ENCODE data around the gene SAMD9. TPM values are rescaled to one million over a fixed set of nuclear protein-coding genes. Genes with fewer than 3 reads are reported as not detected.

Gene SAMD9
- total RNA-seq, result 10 to 100 TPM; 24.5 to 31.2 TPM
- long read RNA-seq, full-length matches to known transcripts, result 7 of 13 reads
- long read RNA-seq, partial matches to known transcripts, result 0 of 13 reads
- long read RNA-seq, other reads (novel, unspliced or antisense), result 6 of 13 reads

GRCh38 chr7:93117852-93118530 lies at the start of gene SAMD9:
Gene SAMD9 (minus strand): TSS chr7:93117979. CDS start chr7:93106097, 11,882 bp downstream.
- peak; percentile 94 for ATAC-seq
- peak; percentile 38 to 82 for DNase-seq
- intact Hi-C loops (cut with DNase I, micrococcal nuclease), result no loop called here

GRCh38 chr7:93165447-93165846 lies 47.7 kb upstream of the SAMD9 start:
- ATAC-seq (no peak), DNase-seq (no peak)
- intact Hi-C loops (cut with DNase I, micrococcal nuclease), result no loop called here

GRCh38 chr7:93164766-93165165 lies 47.0 kb upstream of the SAMD9 start:
- no peak for DNase-seq
- ATAC-seq, result no peak
- intact Hi-C loops (cut with DNase I, micrococcal nuclease), result no loop called here

GRCh38 chr7:93161181-93161762 lies 43.5 kb upstream of the SAMD9 start:
- intact Hi-C loops (cut with DNase I, micrococcal nuclease), result no loop called here
- ATAC-seq, result no peak
- no peak for DNase-seq

GRCh38 chr7:93160410-93160809 lies 42.6 kb upstream of the SAMD9 start:
- ATAC-seq (no peak), DNase-seq (no peak)
- intact Hi-C loops (cut with DNase I, micrococcal nuclease), result no loop called here

GRCh38 chr7:93159490-93159889 lies 41.7 kb upstream of the SAMD9 start:
- DNase-seq (no peak), ATAC-seq (no peak)
- intact Hi-C loops (cut with DNase I, micrococcal nuclease), result no loop called here

GRCh38 chr7:93156884-93157283 lies 39.1 kb upstream of the SAMD9 start:
- no peak for DNase-seq
- ATAC-seq, result no peak
- intact Hi-C loops (cut with DNase I, micrococcal nuclease), result no loop called here

- DNase-seq (no peak), ATAC-seq (no peak)
- intact Hi-C loops (cut with DNase I, micrococcal nuclease), result no loop called here
These were observed 32.5 kb upstream of the SAMD9 start for GRCh38 chr7:93150200-93150835.

GRCh38 chr7:93148727-93149126 lies 30.9 kb upstream of the SAMD9 start:
- DNase-seq, result no peak
- no peak for ATAC-seq
- intact Hi-C loops (cut with DNase I, micrococcal nuclease), result no loop called here

GRCh38 chr7:93148144-93148543 lies 30.4 kb upstream of the SAMD9 start, which contains the start of gene SAMD9L:
Gene SAMD9L (minus strand): TSS chr7:93148385. CDS start chr7:93135971, 12,414 bp downstream.
- ATAC-seq, result peak; percentile 92
- DNase-seq, result no peak

GRCh38 chr7:93147363-93147762 lies 29.6 kb upstream of the SAMD9 start:
- intact Hi-C loops (cut with DNase I, micrococcal nuclease), result no loop called here
- DNase-seq (peak; percentile 28 to 38), ATAC-seq (peak; percentile 87)

More at GRCh38 chr7:93148144-93148543, 30.4 kb upstream of the SAMD9 start, which contains the start of gene SAMD9L:
- intact Hi-C loops (cut with DNase I, micrococcal nuclease), result no loop called here

- ATAC-seq, result no peak
- intact Hi-C loops (cut with DNase I, micrococcal nuclease), result no loop called here
- DNase-seq, result no peak
These were observed 28.8 kb upstream of the SAMD9 start for GRCh38 chr7:93146472-93147141.

GRCh38 chr7:93146036-93146435 lies 28.3 kb upstream of the SAMD9 start:
- ATAC-seq, result no peak
- intact Hi-C loops (cut with DNase I, micrococcal nuclease), result no loop called here

GRCh38 chr7:93145354-93145753 lies 27.6 kb upstream of the SAMD9 start:
- no peak for ATAC-seq
- intact Hi-C loops (cut with DNase I, micrococcal nuclease), result no loop called here

More at GRCh38 chr7:93146036-93146435, 28.3 kb upstream of the SAMD9 start:
- DNase-seq, result no peak

GRCh38 chr7:93142127-93142526 lies 24.3 kb upstream of the SAMD9 start:
- no peak for ATAC-seq
- no peak for DNase-seq
- intact Hi-C loops (cut with DNase I, micrococcal nuclease), result no loop called here

More at GRCh38 chr7:93145354-93145753, 27.6 kb upstream of the SAMD9 start:
- DNase-seq, result no peak

GRCh38 chr7:93140582-93141191 lies 22.9 kb upstream of the SAMD9 start:
- DNase-seq (no peak), ATAC-seq (no peak)
- intact Hi-C loops (cut with DNase I, micrococcal nuclease), result no loop called here

GRCh38 chr7:93138576-93138975 lies 20.8 kb upstream of the SAMD9 start:
- intact Hi-C loops (cut with DNase I, micrococcal nuclease), result no loop called here
- no peak for DNase-seq
- ATAC-seq, result no peak

- no peak for DNase-seq
- no peak for ATAC-seq
- intact Hi-C loops (cut with DNase I, micrococcal nuclease), result no loop called here
These were observed 15.2 kb upstream of the SAMD9 start for GRCh38 chr7:93133005-93133404.

- ATAC-seq (no peak), DNase-seq (no peak)
- intact Hi-C loops (cut with DNase I, micrococcal nuclease), result no loop called here
These were observed 14.4 kb upstream of the SAMD9 start for GRCh38 chr7:93132216-93132615.
